A673 (cell line): Measurements from ENCODE around the gene MTHFR. TPM values are rescaled to one million over a fixed set of nuclear protein-coding genes. Genes with fewer than 3 reads are reported as not detected.

Experiments
- BruUV-seq: library from RNA; stranded (reverse); fragments of 400-500 nt; replicated peaks from 2 replicates; lab custom pipeline; 2021; lab: Mats Ljungman, UMichigan
- CTCF ChIA-PET: fragments of 300-600 bp; sonication (Branson Sonifier 250); formaldehyde crosslinking; loops from one replicate; lab custom pipeline; 2022; ENCODE audit warnings: antibody characterized with exemption; lab: Charles Lee
- POLR2A ChIA-PET: fragments of 300-600 bp; sonication (Branson Sonifier 250); formaldehyde crosslinking; loops from one replicate; lab custom pipeline; 2022; ENCODE audit warnings: antibody characterized with exemption; ENCODE audit not compliant: low non-redundant PET; lab: Charles Lee
- DNase-seq: peaks from one replicate; pipeline ENCODE4 v3.0.0-alpha.2; 2015; ENCODE audit warnings: low spot score
- H3K27ac ChIP-seq: fragments of 200-600 bp; sonication (generic); 2 replicates; pipeline ENCODE4 v1.5.1; 2016; ENCODE audit warnings: mixed run types, low read depth, mild to moderate bottlenecking, mixed read lengths, antibody characterized with exemption, low read length; ENCODE audit not compliant: poor library complexity, severe bottlenecking
- H3K27me3 ChIP-seq: fragments of 200-600 bp; sonication (generic); replicated peaks from 2 replicates; pipeline ENCODE4 v1.6.1; 2017; ENCODE audit warnings: mixed run types, low read depth, mild to moderate bottlenecking, mixed read lengths, antibody characterized with exemption, low read length; ENCODE audit not compliant: insufficient read depth, poor library complexity
- H3K36me3 ChIP-seq: fragments of 200-600 bp; sonication (generic); 2 replicates; pipeline ENCODE4 v1.6.1; 2016; ENCODE audit warnings: mixed run types, mild to moderate bottlenecking, mixed read lengths, antibody characterized with exemption, low read length; ENCODE audit not compliant: insufficient read depth, poor library complexity, severe bottlenecking
- H3K4me1 ChIP-seq: fragments of 200-600 bp; sonication (generic); 2 replicates; pipeline ENCODE4 v1.6.1; 2017; ENCODE audit warnings: mixed run types, mild to moderate bottlenecking, mixed read lengths, antibody characterized with exemption, low read length; ENCODE audit not compliant: insufficient read depth, poor library complexity, severe bottlenecking
- H3K4me3 ChIP-seq: fragments of 200-600 bp; sonication (generic); 2 replicates; pipeline ENCODE4 v1.5.1; 2016; ENCODE audit warnings: low read depth, mixed run types, mild to moderate bottlenecking, mixed read lengths, low read length; ENCODE audit not compliant: poor library complexity, severe bottlenecking
- H3K9me3 ChIP-seq: fragments of 200-600 bp; sonication (generic); 2 replicates; pipeline ENCODE4 v1.6.1; 2016; ENCODE audit warnings: mixed run types, low read depth, mild to moderate bottlenecking, mixed read lengths, antibody characterized with exemption, low read length; ENCODE audit not compliant: poor library complexity, severe bottlenecking
- EZH2 ChIP-seq: fragments of 200-600 bp; sonication (generic); IDR thresholded peaks from 2 replicates; pipeline ENCODE4 v1.6.1; 2017; ENCODE audit warnings: borderline replicate concordance, low read depth, mild to moderate bottlenecking, mixed read lengths, antibody characterized with exemption, low read length; ENCODE audit not compliant: poor library complexity, severe bottlenecking
- intact Hi-C: fragments of 100-400 bp; cut with micrococcal nuclease; formaldehyde crosslinking; loops from one replicate; pipeline ENCODE4 v1.10.0; 2022; ENCODE audit not compliant: unreplicated experiment
- total RNA-seq: library from RNA; stranded (reverse); gene quantifications from 2 replicates; pipeline ENCODE4 v1.2.3, GENCODE V29; 2021
- TF ChIP-seq, protein P1 (sequence below): fragments of 300-800, 200-600 bp; sonication (generic); conservative IDR thresholded peaks from 2 replicates; pipeline ENCODE4 v1.5.1; 2017; ENCODE audit warnings: low read depth, mild to moderate bottlenecking, antibody characterized with exemption, low read length, moderate library complexity, mixed read lengths

The MTHFR gene
- total RNA-seq, 1 experiment from 2014 or later: 23.3 TPM

GRCh38 chr1:11847667-11848372, 42.1 kb upstream of the MTHFR start, which contains the start of gene NPPA:
Gene NPPA (minus strand): TSS chr1:11847783. CDS start chr1:11847684, 99 bp downstream.
- ChIA-PET CTCF (interaction anchor here (0.6 kb wide), 1 partner anchor 26 kb away, joined by 7 read pairs; no protein-coding TSS in a partner anchor), POLR2A (no interaction called here)
- H3K27me3 ChIP-seq: no peaks in the 10 kb centered on the region
- peaks cover 23% of the 10 kb centered on the region for H3K36me3 ChIP-seq
- no peak within 1 kb of the TSS for H3K27ac ChIP-seq
- BruUV-seq: no TSS peak
- H3K9me3 ChIP-seq: no peaks in the 10 kb centered on the region
- no peak within 1 kb of the TSS for H3K4me3 ChIP-seq
- DNase-seq: no peak
- intact Hi-C loops: no loop called here
- TF ChIP-seq, protein P1, sequence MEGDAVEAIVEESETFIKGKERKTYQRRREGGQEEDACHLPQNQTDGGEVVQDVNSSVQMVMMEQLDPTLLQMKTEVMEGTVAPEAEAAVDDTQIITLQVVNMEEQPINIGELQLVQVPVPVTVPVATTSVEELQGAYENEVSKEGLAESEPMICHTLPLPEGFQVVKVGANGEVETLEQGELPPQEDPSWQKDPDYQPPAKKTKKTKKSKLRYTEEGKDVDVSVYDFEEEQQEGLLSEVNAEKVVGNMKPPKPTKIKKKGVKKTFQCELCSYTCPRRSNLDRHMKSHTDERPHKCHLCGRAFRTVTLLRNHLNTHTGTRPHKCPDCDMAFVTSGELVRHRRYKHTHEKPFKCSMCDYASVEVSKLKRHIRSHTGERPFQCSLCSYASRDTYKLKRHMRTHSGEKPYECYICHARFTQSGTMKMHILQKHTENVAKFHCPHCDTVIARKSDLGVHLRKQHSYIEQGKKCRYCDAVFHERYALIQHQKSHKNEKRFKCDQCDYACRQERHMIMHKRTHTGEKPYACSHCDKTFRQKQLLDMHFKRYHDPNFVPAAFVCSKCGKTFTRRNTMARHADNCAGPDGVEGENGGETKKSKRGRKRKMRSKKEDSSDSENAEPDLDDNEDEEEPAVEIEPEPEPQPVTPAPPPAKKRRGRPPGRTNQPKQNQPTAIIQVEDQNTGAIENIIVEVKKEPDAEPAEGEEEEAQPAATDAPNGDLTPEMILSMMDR: no peak
- H3K4me1 ChIP-seq: no peaks in the 10 kb centered on the region

- H3K27me3 ChIP-seq: no peaks in the 10 kb centered on the region
- ChIA-PET CTCF (no interaction called here), POLR2A (interaction anchor here (0.6 kb wide), 1 partner anchor 135 kb away, joined by 3 read pairs; no protein-coding TSS in a partner anchor)
- no peak overlapping the region for H3K27ac ChIP-seq
- H3K9me3 ChIP-seq: no peaks in the 10 kb centered on the region
- peaks cover 41% of the 10 kb centered on the region for H3K36me3 ChIP-seq
- no peak for TF ChIP-seq EZH2
- TF ChIP-seq, protein P1: no peak
- peaks cover 9% of the 10 kb centered on the region for H3K4me1 ChIP-seq
- intact Hi-C loops: no loop called here
- peak; percentile 30 for DNase-seq
- no TSS peak for BruUV-seq
- no peak overlapping the region for H3K4me3 ChIP-seq
Measured at GRCh38 chr1:11845641-11846335, 40.0 kb upstream of the MTHFR start.

DNA sequence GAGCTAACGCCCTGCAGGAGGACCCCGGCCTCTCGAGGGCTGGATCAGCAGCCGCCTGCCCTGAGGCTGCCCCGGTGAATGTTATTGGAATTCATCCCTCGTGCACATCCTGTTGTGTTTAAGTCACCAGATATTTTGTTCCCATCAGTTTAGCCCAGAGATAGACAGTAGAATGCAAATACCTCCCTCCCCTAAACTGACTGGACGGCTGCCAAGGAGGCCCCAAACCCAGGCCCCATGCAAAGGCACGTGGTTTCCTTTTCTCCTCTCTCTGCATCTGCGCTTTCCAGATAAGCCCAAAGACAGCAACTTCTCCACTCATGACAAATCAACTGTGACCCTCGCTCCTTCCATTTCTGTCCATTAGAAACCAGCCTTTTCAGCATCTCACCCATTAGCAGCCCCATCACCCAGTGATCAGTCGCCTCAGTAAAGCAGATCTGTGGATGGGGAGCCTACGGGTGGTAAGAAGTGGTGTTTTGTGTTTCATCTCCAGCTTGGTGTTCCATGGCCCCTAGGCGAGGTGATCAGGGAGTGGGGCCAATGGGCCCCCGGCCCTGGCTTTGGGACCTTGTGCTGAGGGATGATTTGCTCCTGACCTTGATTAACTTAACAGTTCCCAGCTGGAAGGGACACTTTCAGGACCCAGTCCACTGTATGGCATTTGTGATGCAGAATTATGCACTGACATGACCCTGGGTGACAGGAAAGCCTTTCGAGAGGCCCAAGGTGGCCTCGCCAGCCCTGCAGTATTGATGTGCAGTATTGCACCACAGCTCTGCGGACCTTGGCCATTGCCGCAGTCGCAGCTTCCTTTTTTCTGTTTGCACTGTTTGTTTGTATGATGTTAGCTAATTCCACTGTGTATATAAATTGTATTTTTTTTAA, 36.6 kb upstream of the MTHFR start:
- no peak overlapping the region for H3K4me3 ChIP-seq
- ChIA-PET CTCF (no interaction called here), POLR2A (no interaction called here)
- intact Hi-C loops: no loop called here
- no TSS peak for BruUV-seq
- TF ChIP-seq, protein P1: no peak
- no peak for TF ChIP-seq EZH2
- H3K36me3 ChIP-seq: peaks cover 72% of the 10 kb centered on the region
- H3K27me3 ChIP-seq: no peaks in the 10 kb centered on the region
- no peak overlapping the region for H3K27ac ChIP-seq
- peak; percentile 35 for DNase-seq
- H3K9me3 ChIP-seq: no peaks in the 10 kb centered on the region
- H3K4me1 ChIP-seq: peaks cover 9% of the 10 kb centered on the region
